ENCODE measurements around the gene CCDC142. TPM values are rescaled to one million over a fixed set of nuclear protein-coding genes. Genes with fewer than 3 reads are reported as not detected.

Gene CCDC142
- total RNA-seq, 1 donor from 2014 or later, result 41.3 TPM

GRCh38 chr2:74500578-74500946 lies 17.8 kb upstream of the CCDC142 start:
- H3K27me3 ChIP-seq, result peaks cover 10% of the 10 kb centered on the region
- H3K4me1 ChIP-seq, result peaks cover 58% of the 10 kb centered on the region
- H3K36me3 ChIP-seq, result peaks cover 0 to 11% of the 10 kb centered on the region in 2 donors
- intact Hi-C loops (cut with DNase I), result no loop called here
- no peak for DNase-seq (ENCODE audit: extremely low spot score in 2 of 2)
- no peaks in the 10 kb centered on the region for H3K9me3 ChIP-seq
- H3K27ac ChIP-seq, result no peak overlapping the region
- TF ChIP-seq CTCF (IDR thresholded peaks at IDR 0.05) (no peak), POLR2A (IDR thresholded peaks at IDR 0.05) (no peak), POLR2AphosphoS5 (IDR thresholded peaks at IDR 0.05; ENCODE audit: insufficient read depth in 1 of 2, low read depth in 1 of 2) (no peak)
- no peak overlapping the region for H3K4me3 ChIP-seq

GRCh38 chr2:74499940-74500577 lies 17.3 kb upstream of the CCDC142 start:
- intact Hi-C loops (cut with DNase I), result no loop called here
- H3K4me1 ChIP-seq, result peaks cover 53% of the 10 kb centered on the region

GRCh38 chr2:74499267-74499939 lies 16.6 kb upstream of the CCDC142 start, which contains the start of gene LBX2:
LBX2 (minus strand) TSS chr2:74499603; CDS start chr2:74499537, 66 bp downstream.
- Histone ChIP-seq H3K9me3 (no peaks in the 10 kb centered on the region), H3K27ac (no peak within 1 kb of the TSS)

More at GRCh38 chr2:74499940-74500577, 17.3 kb upstream of the CCDC142 start:
- TF ChIP-seq POLR2AphosphoS5 (IDR thresholded peaks at IDR 0.05; ENCODE audit: insufficient read depth in 1 of 2, low read depth in 1 of 2) (no peak), POLR2A (IDR thresholded peaks at IDR 0.05) (no peak), CTCF (IDR thresholded peaks at IDR 0.05) (no peak)
- DNase-seq (ENCODE audit: extremely low spot score in 2 of 2), result no peak
- Histone ChIP-seq H3K4me3 (peak overlapping the region in 1 of 2 donors; percentile 40), H3K36me3 (peaks cover 0 to 8% of the 10 kb centered on the region in 2 donors), H3K27ac (no peak overlapping the region), H3K9me3 (no peaks in the 10 kb centered on the region), H3K27me3 (peaks cover 10% of the 10 kb centered on the region)

GRCh38 chr2:74498500-74499266 lies 15.9 kb upstream of the CCDC142 start:
- TF ChIP-seq POLR2A (IDR thresholded peaks at IDR 0.05), result no peak
- no peak for TF ChIP-seq CTCF (IDR thresholded peaks at IDR 0.05)
- no peak for TF ChIP-seq POLR2AphosphoS5 (IDR thresholded peaks at IDR 0.05; ENCODE audit: insufficient read depth in 1 of 2, low read depth in 1 of 2)
- intact Hi-C loops (cut with DNase I), result no loop called here
- DNase-seq (ENCODE audit: extremely low spot score in 2 of 2), result no peak
- Histone ChIP-seq H3K36me3 (peaks cover 0 to 9% of the 10 kb centered on the region in 2 donors), H3K27me3 (peaks cover 10% of the 10 kb centered on the region), H3K27ac (no peak overlapping the region), H3K9me3 (no peaks in the 10 kb centered on the region), H3K4me1 (peaks cover 43% of the 10 kb centered on the region), H3K4me3 (peak overlapping the region; percentile 21 to 40)

More at GRCh38 chr2:74499267-74499939, 16.6 kb upstream of the CCDC142 start, which contains the start of gene LBX2:
- H3K4me1 ChIP-seq, result peaks cover 47% of the 10 kb centered on the region
- H3K4me3 ChIP-seq, result peak within 1 kb of the TSS; percentile 21 to 40
- peaks cover 0 to 3% of the 10 kb centered on the region in 2 donors for H3K36me3 ChIP-seq
- no peak for DNase-seq (ENCODE audit: extremely low spot score in 2 of 2)
- intact Hi-C loops (cut with DNase I), result no loop called here
- H3K27me3 ChIP-seq, result peaks cover 10% of the 10 kb centered on the region
- TF ChIP-seq POLR2AphosphoS5 (IDR thresholded peaks at IDR 0.05; ENCODE audit: insufficient read depth in 1 of 2, low read depth in 1 of 2) (no peak), POLR2A (IDR thresholded peaks at IDR 0.05) (no peak), CTCF (IDR thresholded peaks at IDR 0.05) (no peak)
